Astrocyte of the spinal cord (primary cell): ENCODE measurements around the gene PPP1R13L.
"Not testable (repeated sequence)": the region's sequence is repeated elsewhere in the genome, so short reads cannot be mapped to it uniquely, and the experiment has no call there.

Experiments
- DNase-seq: peaks from one replicate; pipeline ENCODE4 v3.0.0; 2011; ENCODE audit warnings: low read depth, low spot score
- H3K4me3 ChIP-seq: 2 replicates; pipeline ENCODE4 v1.5.1; 2011; ENCODE audit warnings: low read depth, mild to moderate bottlenecking, low read length, moderate library complexity
- CTCF ChIP-seq: IDR thresholded peaks from 2 replicates; pipeline ENCODE4 v1.5.1; 2012; ENCODE audit warnings: low read depth, mild to moderate bottlenecking, low read length, inconsistent platforms
- in situ Hi-C: cut with HindIII; loops from 2 replicates; pipeline ENCODE4 v1.10.0; 2017; ENCODE audit warnings: low sequenced_read_pairs

Gene PPP1R13L

GRCh38 chr19:45408121-45408520 lies 3.3 kb upstream of the PPP1R13L start:
- DNase-seq = no peak
- TF ChIP-seq CTCF = no peak
- H3K4me3 ChIP-seq = no peak overlapping the region

GRCh38 chr19:45407585-45407984 lies 2.7 kb upstream of the PPP1R13L start:
- DNase-seq, in situ Hi-C loops: not testable (repeated sequence)
- peak overlapping the region; percentile 86 for H3K4me3 ChIP-seq

More at GRCh38 chr19:45408121-45408520, 3.3 kb upstream of the PPP1R13L start:
- in situ Hi-C loops = no loop called here

- H3K4me3 ChIP-seq = peak overlapping the region; percentile 86
- no peak for DNase-seq
- no peak for TF ChIP-seq CTCF
- in situ Hi-C loops = no loop called here
These were observed 2.2 kb upstream of the PPP1R13L start for GRCh38 chr19:45407091-45407375.

GRCh38 chr19:45406226-45407090 lies 1.6 kb upstream of the PPP1R13L start, which contains the start of gene POLR1G:
Gene POLR1G, plus strand, starts transcription at chr19:45406644. Its CDS starts 53 bp downstream, at chr19:45406697.
- in situ Hi-C loops = no loop called here
- H3K4me3 ChIP-seq = peak within 1 kb of the TSS; percentile 86
- peak; percentile 92 for DNase-seq
- no peak for TF ChIP-seq CTCF

GRCh38 chr19:45405435-45406225 lies 761 bp upstream of the PPP1R13L start:
- in situ Hi-C loops = no loop called here
- peak overlapping the region; percentile 86 for H3K4me3 ChIP-seq
- TF ChIP-seq CTCF = no peak
- peak; percentile 92 for DNase-seq

GRCh38 chr19:45403781-45404556 lies 900 bp downstream of the PPP1R13L start:
- in situ Hi-C loops = no loop called here
- peak; percentile 22 for DNase-seq
- H3K4me3 ChIP-seq = peak overlapping the region; percentile 86
- peak; percentile 69 for TF ChIP-seq CTCF
